HepG2 (cell line): Measurements from ENCODE around the gene RGS8. TPM values are rescaled to one million over a fixed set of nuclear protein-coding genes. Genes with fewer than 3 reads are reported as not detected.

Experiments used
- ATAC-seq: fragments of 200-7000 bp; cut with Tn5 transposase; 3 replicates; pipeline ENCODE4 v1.9.1; 2020; ENCODE audit warnings: mild to moderate bottlenecking, moderate library complexity
- BruUV-seq: library from RNA; stranded (reverse); fragments of 400-500 nt; replicated peaks from 2 replicates; lab custom pipeline; 2021; lab: Mats Ljungman, UMichigan
- CTCF ChIA-PET: fragments of 300-600 bp; formaldehyde crosslinking; extraction: SDS; loops from one replicate; lab custom pipeline; 2021; ENCODE audit warnings: low total read pairs, inconsistent platforms, low intra/inter-chr PET ratio; lab: Yijun Ruan, JAX
- POLR2A ChIA-PET: fragments of 350-600 bp; sonication (Branson Sonifier 250); formaldehyde crosslinking; loops from one replicate; lab custom pipeline; 2020; ENCODE audit warnings: antibody characterized with exemption, inconsistent platforms; lab: Yijun Ruan, JAX
- DNase-seq: peaks from one replicate; pipeline ENCODE4 v3.0.0-alpha.2; 2015; ENCODE audit warnings: low spot score
- FAIRE-seq: peaks from 3 replicates; lab custom pipeline; 2011; peaks lifted over from hg19 to GRCh38; lab: Jason Lieb, UNC
- H2AFZ ChIP-seq: one replicate; pipeline ENCODE4 v1.6.1; 2011; ENCODE audit warnings: low read length, inconsistent platforms
- H3K27ac ChIP-seq: fragments of 300-600 bp; 3 replicates; pipeline ENCODE4 v1.8.0; 2011; ENCODE audit warnings: mixed run types, mild to moderate bottlenecking, mixed read lengths, low read length, inconsistent platforms; ENCODE audit not compliant: insufficient read depth; ENCODE audit errors: extremely low read length
- H3K27me3 ChIP-seq, 2 experiments: fragments of 200-600 bp in 1 of 2; 2 replicates in 1 of 2; 3 replicates in 1 of 2; pipeline versions ENCODE4 v1.6.0 to v1.8.0; 2011; ENCODE audit warnings: low read length in 2 of 2, mild to moderate bottlenecking in 2 of 2, moderate library complexity in 2 of 2, inconsistent platforms in 1 of 2; ENCODE audit not compliant: insufficient read depth in 2 of 2, control insufficient read depth in 1 of 2
- H3K36me3 ChIP-seq, 2 experiments: fragments of 200-600 bp in 1 of 2; replicated peaks in 1 of 2; 2 replicates in 1 of 2; 3 replicates in 1 of 2; pipeline versions ENCODE4 v1.5.1 to v1.8.0; 2011; ENCODE audit warnings: low read length in 2 of 2, inconsistent platforms in 1 of 2; ENCODE audit not compliant: insufficient read depth in 2 of 2, control insufficient read depth in 1 of 2
- H3K4me1 ChIP-seq: 2 replicates; pipeline ENCODE4 v1.5.1; 2012; ENCODE audit warnings: low read length, inconsistent platforms; ENCODE audit not compliant: insufficient read depth
- H3K4me2 ChIP-seq: 2 replicates; pipeline ENCODE4 v1.6.0; 2011; ENCODE audit warnings: low read depth, low read length, inconsistent platforms
- H3K4me3 ChIP-seq, 3 experiments: fragments of 200-600 bp in 1 of 3; sonication (generic), shearing (Covaris generic) in 1 of 3; replicated peaks in 1 of 3; 2 replicates each; pipeline ENCODE4 v1.5.1; 2011 to 2016; ENCODE audit warnings: low read length in 3 of 3, inconsistent platforms in 2 of 3, low read depth in 2 of 3, mild to moderate bottlenecking in 2 of 3, control low read depth in 1 of 3, mixed read lengths in 1 of 3; ENCODE audit not compliant: insufficient read depth in 1 of 3
- H3K79me2 ChIP-seq: one replicate; pipeline ENCODE4 v1.6.1; 2011; ENCODE audit warnings: low read length, inconsistent platforms; ENCODE audit not compliant: insufficient read depth
- H3K9ac ChIP-seq: 2 replicates; pipeline ENCODE4 v1.6.0; 2011; ENCODE audit warnings: mild to moderate bottlenecking, low read depth, low read length, inconsistent platforms; ENCODE audit not compliant: insufficient read depth
- H3K9me3 ChIP-seq: 2 replicates; pipeline ENCODE4 v1.5.1; 2012; ENCODE audit warnings: mild to moderate bottlenecking, low read length
- H4K20me1 ChIP-seq: 2 replicates; pipeline ENCODE4 v1.6.0; 2011; ENCODE audit warnings: inconsistent platforms, mild to moderate bottlenecking, low read length, moderate library complexity; ENCODE audit not compliant: insufficient read depth
- BHLHE40 ChIP-seq: IDR thresholded peaks from 2 replicates; pipeline ENCODE4 v1.6.1; 2011; ENCODE audit warnings: low read length, improper control_type of control experiment
- KLF11 ChIP-seq: IDR thresholded peaks from 2 replicates; pipeline ENCODE4 v1.6.1; 2016; ENCODE audit warnings: missing compliant biosample characterization
- MNT ChIP-seq: fragments of 450-650 bp; IDR thresholded peaks from 2 replicates; pipeline ENCODE4 v1.6.1; 2016
- MYC ChIP-seq: sonication (generic); formaldehyde crosslinking; IDR thresholded peaks from 2 replicates; pipeline ENCODE4 v1.9.0; 2021; ENCODE audit warnings: missing genetic modification reagents, borderline replicate concordance
- ZNF18 ChIP-seq: sonication (generic); formaldehyde crosslinking; IDR thresholded peaks from 2 replicates; pipeline ENCODE4 v1.8.0; 2022; ENCODE audit warnings: mild to moderate bottlenecking, missing genetic modification reagents; ENCODE audit not compliant: insufficient replicate concordance
- ZNF224 ChIP-seq: sonication (generic); formaldehyde crosslinking; IDR thresholded peaks from 2 replicates; pipeline ENCODE4 v1.5.0; 2020; ENCODE audit warnings: mild to moderate bottlenecking, missing genetic modification reagents
- ZNF30 ChIP-seq: sonication (generic); formaldehyde crosslinking; IDR thresholded peaks from 2 replicates; pipeline ENCODE4 v1.5.0; 2020; ENCODE audit warnings: mild to moderate bottlenecking, missing genetic modification reagents
- ZNF33B ChIP-seq: sonication (generic); formaldehyde crosslinking; IDR thresholded peaks from 2 replicates; pipeline ENCODE4 v1.5.1; 2020; ENCODE audit warnings: mild to moderate bottlenecking, missing genetic modification reagents
- ZNF430 ChIP-seq: sonication (generic); formaldehyde crosslinking; IDR thresholded peaks from 2 replicates; pipeline ENCODE4 v1.9.0; 2021; ENCODE audit warnings: mild to moderate bottlenecking, missing genetic modification reagents
- ZNF703 ChIP-seq: sonication (generic); formaldehyde crosslinking; IDR thresholded peaks from 2 replicates; pipeline ENCODE4 v1.5.1; 2020; ENCODE audit warnings: missing genetic modification reagents, mild to moderate bottlenecking, moderate library complexity, borderline replicate concordance
- ZNF737 ChIP-seq: sonication (generic); formaldehyde crosslinking; IDR thresholded peaks from 2 replicates; pipeline ENCODE4 v1.5.0; 2020; ENCODE audit warnings: missing genetic modification reagents, mild to moderate bottlenecking, borderline replicate concordance
- ZNF792 ChIP-seq: IDR thresholded peaks from 2 replicates; pipeline ENCODE4 v1.6.1; 2016
- ZNF841 ChIP-seq: sonication (generic); formaldehyde crosslinking; IDR thresholded peaks from 2 replicates; pipeline ENCODE4 v1.8.1; 2023; ENCODE audit warnings: missing genetic modification reagents, borderline replicate concordance
- ZSCAN31 ChIP-seq: sonication (generic); formaldehyde crosslinking; IDR thresholded peaks from 2 replicates; pipeline ENCODE4 v1.5.0; 2020; ENCODE audit warnings: low read depth, mild to moderate bottlenecking, missing genetic modification reagents
- WGBS: methylation state at CpG from one replicate; pipeline ENCODE4 v1.1.6; 2017; ENCODE audit warnings: low lambda C conversion rate; 5-methylcytosine and 5-hydroxymethylcytosine counted together
- in situ Hi-C: cut with HindIII; loops from 2 replicates; pipeline ENCODE4 v1.10.0; 2017; ENCODE audit warnings: low pct_unique_long_range_greater_than_20kb; ENCODE audit not compliant: extremely low pct_ligation_motif_present
- intact Hi-C: fragments of 100-400 bp; cut with micrococcal nuclease; formaldehyde crosslinking; loops from one replicate; pipeline ENCODE4 v1.10.0; 2022; ENCODE audit not compliant: unreplicated experiment
- polyA plus RNA-seq, 8 experiments: library from polyadenylated mRNA; depleted of rRNA in 3 of 8; stranded (reverse) in 7 of 8; unstranded in 1 of 8; fragments of >200 nt; fragmentation: Illumina TruSeq in 4 of 8; extraction: Trizol in 4 of 8; gene quantifications; 2 replicates each; pipeline versions ENCODE4 v1.2.1 to v1.2.3, GENCODE V29; 2011 to 2016; ENCODE audit warnings: low read depth in 4 of 8, missing spikeins in 1 of 8, mixed read lengths in 1 of 8; ENCODE audit not compliant: insufficient read depth in 1 of 8
- total RNA-seq, 5 experiments: library from RNA; depleted of rRNA; stranded (reverse); fragments of >200 nt; fragmentation: Illumina TruSeq; extraction: Trizol; gene quantifications; 2 replicates each; pipeline ENCODE4 v1.2.3, GENCODE V29; 2016; ENCODE audit warnings: low read depth in 1 of 5
- TF ChIP-seq, protein P1 (sequence below): sonication (generic); formaldehyde crosslinking; IDR thresholded peaks from 2 replicates; pipeline ENCODE4 v1.5.0; 2020; ENCODE audit warnings: missing genetic modification reagents, mild to moderate bottlenecking, borderline replicate concordance
- TF ChIP-seq, protein P2 (sequence below): sonication (generic); formaldehyde crosslinking; IDR thresholded peaks from 2 replicates; pipeline ENCODE4 v1.5.1; 2020; ENCODE audit warnings: missing genetic modification reagents, mild to moderate bottlenecking, borderline replicate concordance

Gene RGS8
- total and polyA plus RNA-seq, 2 of the 13 experiments (the other 11 are each of a cell fraction or from before 2014, with no cell fraction given): not detected

- TF ChIP-seq, protein P1, sequence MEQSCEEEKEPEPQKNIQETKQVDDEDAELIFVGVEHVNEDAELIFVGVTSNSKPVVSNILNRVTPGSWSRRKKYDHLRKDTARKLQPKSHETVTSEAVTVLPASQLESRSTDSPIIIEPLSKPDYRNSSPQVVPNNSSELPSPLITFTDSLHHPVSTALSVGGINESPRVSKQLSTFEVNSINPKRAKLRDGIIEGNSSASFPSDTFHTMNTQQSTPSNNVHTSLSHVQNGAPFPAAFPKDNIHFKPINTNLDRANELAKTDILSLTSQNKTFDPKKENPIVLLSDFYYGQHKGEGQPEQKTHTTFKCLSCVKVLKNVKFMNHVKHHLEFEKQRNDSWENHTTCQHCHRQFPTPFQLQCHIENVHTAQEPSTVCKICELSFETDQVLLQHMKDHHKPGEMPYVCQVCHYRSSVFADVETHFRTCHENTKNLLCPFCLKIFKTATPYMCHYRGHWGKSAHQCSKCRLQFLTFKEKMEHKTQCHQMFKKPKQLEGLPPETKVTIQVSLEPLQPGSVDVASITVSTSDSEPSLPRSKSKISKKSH (CRISPR knock-in tag): no peak
- no peak for TF ChIP-seq ZNF703 (CRISPR knock-in tag)
These were observed 15.9 kb upstream of the RGS8 start (continued) for GRCh38 chr1:182700351-182700709.

- H3K9ac ChIP-seq: no peak overlapping the region
- FAIRE-seq: no peak
- DNase-seq: no peak
- no peak for ATAC-seq
- no peaks in the 10 kb centered on the region for H3K4me1 ChIP-seq
- no peaks in the 10 kb centered on the region for H3K36me3 ChIP-seq
- H3K4me2 ChIP-seq: no peak overlapping the region
- H3K4me3 ChIP-seq: no peak overlapping the region
- no peak overlapping the region for H3K27ac ChIP-seq
- no TSS peak for BruUV-seq
- peaks cover 0 to 25% of the 10 kb centered on the region in 2 experiments; a peak in 2 of 5 replicates for H3K27me3 ChIP-seq
- CTCF ChIA-PET: no interaction called here
- no peak overlapping the region for H2AFZ ChIP-seq
- 12% methylated on average over 5 of the region's 27 CpGs for WGBS
- H3K79me2 ChIP-seq: no peaks in the 10 kb centered on the region
- H4K20me1 ChIP-seq: no peaks in the 10 kb centered on the region
- in situ Hi-C loops: no loop called here
- no peaks in the 10 kb centered on the region for H3K9me3 ChIP-seq
- POLR2A ChIA-PET: no interaction called here
- intact Hi-C loops: no loop called here
- no peak for TF ChIP-seq ZNF841
- TF ChIP-seq BHLHE40: no peak
- TF ChIP-seq MNT: no peak
- TF ChIP-seq MYC (CRISPR knock-in tag): no peak
- no peak for TF ChIP-seq ZNF737 (CRISPR knock-in tag)
- TF ChIP-seq ZNF30: no peak
- no peak for TF ChIP-seq ZNF18 (CRISPR knock-in tag)
- TF ChIP-seq ZNF430 (CRISPR knock-in tag): no peak
- TF ChIP-seq ZNF33B (CRISPR knock-in tag): no peak
- TF ChIP-seq ZNF224: no peak
- no peak for TF ChIP-seq KLF11 (CRISPR knock-in tag)
- TF ChIP-seq ZNF792: no peak
- TF ChIP-seq, protein P2, sequence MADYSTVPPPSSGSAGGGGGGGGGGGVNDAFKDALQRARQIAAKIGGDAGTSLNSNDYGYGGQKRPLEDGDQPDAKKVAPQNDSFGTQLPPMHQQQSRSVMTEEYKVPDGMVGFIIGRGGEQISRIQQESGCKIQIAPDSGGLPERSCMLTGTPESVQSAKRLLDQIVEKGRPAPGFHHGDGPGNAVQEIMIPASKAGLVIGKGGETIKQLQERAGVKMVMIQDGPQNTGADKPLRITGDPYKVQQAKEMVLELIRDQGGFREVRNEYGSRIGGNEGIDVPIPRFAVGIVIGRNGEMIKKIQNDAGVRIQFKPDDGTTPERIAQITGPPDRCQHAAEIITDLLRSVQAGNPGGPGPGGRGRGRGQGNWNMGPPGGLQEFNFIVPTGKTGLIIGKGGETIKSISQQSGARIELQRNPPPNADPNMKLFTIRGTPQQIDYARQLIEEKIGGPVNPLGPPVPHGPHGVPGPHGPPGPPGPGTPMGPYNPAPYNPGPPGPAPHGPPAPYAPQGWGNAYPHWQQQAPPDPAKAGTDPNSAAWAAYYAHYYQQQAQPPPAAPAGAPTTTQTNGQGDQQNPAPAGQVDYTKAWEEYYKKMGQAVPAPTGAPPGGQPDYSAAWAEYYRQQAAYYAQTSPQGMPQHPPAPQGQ: no peak
- no peak for TF ChIP-seq ZSCAN31 (CRISPR knock-in tag)
These were observed 15.3 kb upstream of the RGS8 start for GRCh38 chr1:182699393-182700350.
